ENCODE measurements around the gene SLC25A33. TPM values are rescaled to one million over a fixed set of nuclear protein-coding genes. Genes with fewer than 3 reads are reported as not detected.

SLC25A33 gene
- total RNA-seq, 1 donor from 2014 or later = 20.8 TPM

DNA sequence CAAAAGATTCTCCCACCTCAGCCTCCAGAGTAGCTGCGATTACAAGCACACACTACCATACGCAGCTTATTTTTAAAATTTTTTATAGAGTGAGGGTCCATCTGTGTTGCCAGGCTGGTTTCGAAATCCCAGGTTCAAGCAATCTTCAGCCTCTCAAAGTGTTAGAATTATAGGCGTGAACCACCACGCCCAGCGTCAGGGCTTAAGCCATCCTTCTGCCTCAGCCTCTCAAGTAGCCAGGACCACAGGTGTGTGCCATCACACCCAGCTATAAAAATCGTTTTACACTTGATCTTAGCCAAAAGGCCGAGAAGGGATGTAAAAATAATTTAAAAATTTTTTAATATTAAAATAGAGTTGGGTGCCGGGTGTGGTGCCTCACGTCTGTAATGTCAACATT, 4.3 kb upstream of the SLC25A33 start:
- Histone ChIP-seq H2AFZ (replicated peaks) (no peak overlapping the region), H3K9me3 (ENCODE audit: low read depth) (no peaks in the 10 kb centered on the region), H3K36me3 (no peaks in the 10 kb centered on the region), H3K27ac (no peak overlapping the region), H3K4me2 (no peak overlapping the region), H3F3A (ENCODE audit: low read depth) (peaks cover 39% of the 10 kb centered on the region), H3K79me2 (ENCODE audit: low read depth) (peaks cover 4% of the 10 kb centered on the region), H3K9ac (no peak overlapping the region), H3K27me3 (no peaks in the 10 kb centered on the region), H4K20me1 (ENCODE audit: low read depth) (peaks cover 1% of the 10 kb centered on the region), H3K4me3 (no peak overlapping the region), H3K4me1 (peaks cover 17% of the 10 kb centered on the region)
- no peak overlapping the region for H3K4me3 Mint-ChIP-seq
- no peak for DNase-seq (ENCODE audit: low spot score)
- TF ChIP-seq EZH2phosphoT487 (IDR thresholded peaks at IDR 0.05) (no peak), EZH2 (IDR thresholded peaks at IDR 0.05) (no peak)
- TF ChIP-seq, protein P1, sequence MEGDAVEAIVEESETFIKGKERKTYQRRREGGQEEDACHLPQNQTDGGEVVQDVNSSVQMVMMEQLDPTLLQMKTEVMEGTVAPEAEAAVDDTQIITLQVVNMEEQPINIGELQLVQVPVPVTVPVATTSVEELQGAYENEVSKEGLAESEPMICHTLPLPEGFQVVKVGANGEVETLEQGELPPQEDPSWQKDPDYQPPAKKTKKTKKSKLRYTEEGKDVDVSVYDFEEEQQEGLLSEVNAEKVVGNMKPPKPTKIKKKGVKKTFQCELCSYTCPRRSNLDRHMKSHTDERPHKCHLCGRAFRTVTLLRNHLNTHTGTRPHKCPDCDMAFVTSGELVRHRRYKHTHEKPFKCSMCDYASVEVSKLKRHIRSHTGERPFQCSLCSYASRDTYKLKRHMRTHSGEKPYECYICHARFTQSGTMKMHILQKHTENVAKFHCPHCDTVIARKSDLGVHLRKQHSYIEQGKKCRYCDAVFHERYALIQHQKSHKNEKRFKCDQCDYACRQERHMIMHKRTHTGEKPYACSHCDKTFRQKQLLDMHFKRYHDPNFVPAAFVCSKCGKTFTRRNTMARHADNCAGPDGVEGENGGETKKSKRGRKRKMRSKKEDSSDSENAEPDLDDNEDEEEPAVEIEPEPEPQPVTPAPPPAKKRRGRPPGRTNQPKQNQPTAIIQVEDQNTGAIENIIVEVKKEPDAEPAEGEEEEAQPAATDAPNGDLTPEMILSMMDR (IDR thresholded peaks at IDR 0.05) = no peak
- peaks cover 4% of the 10 kb centered on the region for H3K9me3 Mint-ChIP-seq
- no peak overlapping the region for H3K27ac Mint-ChIP-seq
- H3K27me3 Mint-ChIP-seq (ENCODE audit: insufficient read depth, low read depth) = no peaks in the 10 kb centered on the region
- H3K36me3 Mint-ChIP-seq = no peaks in the 10 kb centered on the region
- H3K4me1 Mint-ChIP-seq = peaks cover 23% of the 10 kb centered on the region

DNA sequence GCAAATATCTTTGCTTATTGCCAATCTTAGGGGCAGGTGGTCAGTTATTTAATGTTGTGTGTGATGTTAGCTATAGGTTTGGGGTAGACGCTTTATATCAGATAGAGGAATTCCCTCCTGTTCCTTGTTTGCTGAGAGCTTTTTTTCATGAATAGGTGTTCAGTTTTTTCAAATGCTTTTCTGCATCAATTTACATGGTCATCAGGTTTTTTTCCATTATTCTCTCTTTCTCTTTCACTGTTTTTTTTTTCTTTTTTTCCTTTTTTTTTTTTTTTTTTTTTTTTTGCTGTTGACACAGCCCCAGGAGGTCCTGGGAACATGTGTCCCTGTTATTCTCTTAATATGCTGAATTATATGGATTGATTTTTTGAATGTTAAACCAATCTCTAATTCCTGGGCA, 3.0 kb upstream of the SLC25A33 start:
- peaks cover 11% of the 10 kb centered on the region for H4K20me1 ChIP-seq (ENCODE audit: low read depth)
- Mint-ChIP-seq H3K4me1 (peaks cover 31% of the 10 kb centered on the region), H3K9me3 (peaks cover 4% of the 10 kb centered on the region), H3K4me3 (no peak overlapping the region), H3K27me3 (ENCODE audit: insufficient read depth, low read depth) (no peaks in the 10 kb centered on the region), H3K36me3 (no peaks in the 10 kb centered on the region), H3K27ac (peak overlapping the region; percentile 2)
- TF ChIP-seq EZH2phosphoT487 (IDR thresholded peaks at IDR 0.05) = no peak
- TF ChIP-seq, protein P1 (IDR thresholded peaks at IDR 0.05) = no peak
- no peaks in the 10 kb centered on the region for H3K36me3 ChIP-seq
- no peak overlapping the region for H3K4me2 ChIP-seq
- DNase-seq (ENCODE audit: low spot score) = no peak
- H3K9ac ChIP-seq = no peak overlapping the region
- H2AFZ ChIP-seq (replicated peaks) = no peak overlapping the region
- H3K27ac ChIP-seq = no peak overlapping the region
- no peaks in the 10 kb centered on the region for H3K27me3 ChIP-seq
- peaks cover 17% of the 10 kb centered on the region for H3K79me2 ChIP-seq (ENCODE audit: low read depth)
- peaks cover 41% of the 10 kb centered on the region for H3F3A ChIP-seq (ENCODE audit: low read depth)
- no peak overlapping the region for H3K4me3 ChIP-seq
- peaks cover 17% of the 10 kb centered on the region for H3K4me1 ChIP-seq
- no peaks in the 10 kb centered on the region for H3K9me3 ChIP-seq (ENCODE audit: low read depth)

DNA sequence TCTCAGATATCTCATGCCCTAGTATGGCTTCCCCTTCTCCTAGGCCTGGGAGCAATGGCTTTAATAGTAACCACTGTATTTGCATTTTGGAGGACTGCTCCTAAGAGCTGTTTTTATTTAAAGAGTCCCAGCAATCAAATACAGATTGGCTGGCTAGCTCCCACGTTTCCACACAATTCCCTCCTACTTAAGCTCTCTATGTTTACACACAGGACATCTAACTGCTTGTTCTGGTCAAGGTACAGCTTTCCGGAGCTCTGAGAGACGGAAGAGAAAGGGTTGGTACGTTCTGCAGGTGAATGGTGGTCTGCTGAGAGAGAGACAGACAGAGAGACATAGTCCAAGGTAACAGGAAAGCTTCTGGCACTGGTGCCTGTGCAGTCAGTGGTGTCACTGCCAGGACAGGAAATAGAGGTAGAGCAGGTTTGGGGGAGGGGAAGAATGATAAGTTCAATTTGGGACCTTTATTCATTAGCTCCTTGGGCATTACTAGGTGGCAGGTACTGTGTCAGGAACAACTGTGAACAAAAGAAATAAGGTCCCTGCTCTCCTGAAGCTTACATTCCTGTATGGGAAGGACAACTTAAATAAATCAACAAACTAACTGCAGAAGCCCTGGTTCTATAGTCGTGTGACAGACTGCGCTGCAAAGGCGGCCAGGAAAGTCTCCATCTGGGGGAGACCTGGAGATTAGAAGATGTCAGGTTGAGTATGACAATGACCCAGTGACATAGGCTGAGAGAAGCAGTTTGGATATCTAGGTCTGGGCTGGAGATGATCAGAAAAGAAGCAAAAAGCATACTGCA, 1.2 kb upstream of the SLC25A33 start:
- Histone ChIP-seq H3K9ac (no peak overlapping the region), H3K4me2 (no peak overlapping the region), H3K27me3 (no peaks in the 10 kb centered on the region), H3K36me3 (no peaks in the 10 kb centered on the region), H3K27ac (no peak overlapping the region), H3F3A (ENCODE audit: low read depth) (peaks cover 32% of the 10 kb centered on the region), H3K4me1 (peaks cover 6% of the 10 kb centered on the region), H3K79me2 (ENCODE audit: low read depth) (peaks cover 35% of the 10 kb centered on the region), H2AFZ (replicated peaks) (peak overlapping the region; percentile 73), H3K4me3 (no peak overlapping the region), H3K9me3 (ENCODE audit: low read depth) (no peaks in the 10 kb centered on the region), H4K20me1 (ENCODE audit: low read depth) (peaks cover 11% of the 10 kb centered on the region)
- Mint-ChIP-seq H3K27ac (peak overlapping the region; percentile 18), H3K9me3 (peaks cover 4% of the 10 kb centered on the region), H3K36me3 (peaks cover 5% of the 10 kb centered on the region), H3K4me1 (peaks cover 31% of the 10 kb centered on the region), H3K4me3 (peak overlapping the region; percentile 92), H3K27me3 (ENCODE audit: insufficient read depth, low read depth) (no peaks in the 10 kb centered on the region)
- DNase-seq (ENCODE audit: low spot score) = no peak
- TF ChIP-seq EZH2 (IDR thresholded peaks at IDR 0.05) = no peak
- no peak for TF ChIP-seq EZH2phosphoT487 (IDR thresholded peaks at IDR 0.05)
- TF ChIP-seq, protein P1 (IDR thresholded peaks at IDR 0.05) = no peak

Measured in neural progenitor cell (in vitro differentiated cells).